GM15510 (cell line): ENCODE data around the gene USP28.

ENCODE experiments used
- POLR2A ChIP-seq: IDR thresholded peaks from 3 replicates; pipeline ENCODE4 v1.6.1; 2011; ENCODE audit warnings: borderline replicate concordance; ENCODE audit not compliant: insufficient read length; ENCODE audit errors: extremely low read depth

USP28 gene

DNA sequence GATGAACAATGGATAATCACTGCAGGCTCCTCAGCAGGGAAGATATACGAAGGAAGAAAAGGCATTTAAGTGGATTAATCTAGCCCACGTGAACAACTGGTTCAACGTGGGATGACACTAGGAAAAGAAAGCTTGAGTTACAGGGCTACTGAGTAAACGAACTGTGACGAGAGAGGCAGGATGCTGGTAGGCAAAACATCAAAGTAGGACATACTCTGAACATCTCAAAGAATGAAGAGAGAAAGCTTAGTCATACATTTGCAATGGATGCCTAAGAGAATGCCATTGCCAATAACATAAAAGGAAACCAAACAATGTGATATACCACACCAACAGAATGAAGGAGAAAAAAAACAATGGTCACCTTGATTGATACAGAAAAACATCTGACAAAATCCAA, 12.9 kb downstream of the USP28 start:
- TF ChIP-seq POLR2A: no peak

DNA sequence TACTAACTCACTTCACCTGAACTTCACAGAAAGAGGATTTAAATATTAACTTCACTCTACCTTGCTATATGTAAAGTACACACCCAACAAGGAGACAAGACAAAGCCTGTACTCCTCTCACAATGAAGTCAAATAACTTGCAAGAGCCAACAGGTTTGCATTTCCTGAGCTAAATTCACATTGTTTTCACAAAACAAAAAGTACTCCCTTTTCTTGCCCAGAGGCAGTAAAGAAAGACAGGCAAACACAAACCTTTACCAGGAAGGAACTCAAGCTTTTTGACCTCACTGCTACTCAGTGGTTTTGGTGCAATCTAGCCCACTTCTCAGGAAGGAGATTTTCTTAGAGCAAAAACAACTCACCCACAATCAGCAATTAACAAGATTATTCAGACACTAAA, 15.7 kb downstream of the USP28 start:
- no peak for TF ChIP-seq POLR2A

DNA sequence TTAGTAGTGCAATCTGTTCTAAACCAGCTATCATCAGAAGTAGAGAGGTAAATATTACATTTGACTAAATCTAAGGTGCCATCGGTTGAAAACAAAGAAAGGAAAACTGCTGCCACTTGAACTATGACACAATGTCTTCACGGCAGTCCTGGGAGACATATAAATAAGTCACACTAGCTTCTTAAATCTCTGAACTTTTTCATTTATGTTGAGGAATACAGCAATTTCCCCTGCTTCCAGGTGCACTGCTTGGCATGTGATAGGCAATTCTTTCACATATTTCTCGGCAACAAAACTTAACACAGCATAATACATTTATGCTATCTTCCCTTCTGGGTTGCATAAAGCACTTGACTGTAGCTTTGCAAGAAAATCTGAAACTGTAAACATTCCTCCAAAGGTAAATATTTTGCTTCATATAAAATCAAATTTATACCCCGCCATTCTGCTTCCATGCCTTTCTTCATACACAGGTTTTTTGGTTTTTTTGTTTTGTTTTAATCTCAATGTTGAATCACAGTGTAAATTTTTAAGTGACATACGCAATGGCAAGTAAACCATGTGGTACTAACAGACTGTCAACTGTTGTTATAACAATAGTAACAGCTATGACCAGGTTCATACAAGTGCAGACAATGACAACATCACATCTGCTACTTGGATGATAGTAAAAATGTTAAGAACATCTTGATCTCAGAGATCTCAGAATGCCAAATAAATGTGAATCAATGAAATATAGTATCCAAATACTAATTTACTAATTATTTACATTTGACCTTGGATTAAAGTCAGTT, 18.2 kb downstream of the USP28 start:
- no peak for TF ChIP-seq POLR2A

DNA sequence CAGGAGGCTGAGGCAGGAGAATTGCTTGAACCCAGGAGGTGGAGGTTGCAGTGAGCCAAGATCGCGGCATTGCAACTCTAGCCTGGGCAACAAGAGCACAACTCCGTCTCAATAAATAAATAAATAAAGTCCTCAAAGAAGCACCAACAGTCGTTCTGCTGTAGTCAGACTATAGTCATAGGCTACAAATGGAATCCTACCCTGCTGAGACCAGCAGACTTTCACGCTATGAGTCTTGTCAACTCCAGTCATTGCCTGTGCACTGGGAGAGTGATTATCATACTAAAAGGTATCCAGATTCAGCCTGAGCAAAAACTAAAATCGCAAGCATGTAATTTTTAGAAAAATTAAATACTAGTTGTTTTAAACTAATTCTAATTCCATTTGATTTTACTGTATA, 19.6 kb downstream of the USP28 start:
- TF ChIP-seq POLR2A: no peak

DNA sequence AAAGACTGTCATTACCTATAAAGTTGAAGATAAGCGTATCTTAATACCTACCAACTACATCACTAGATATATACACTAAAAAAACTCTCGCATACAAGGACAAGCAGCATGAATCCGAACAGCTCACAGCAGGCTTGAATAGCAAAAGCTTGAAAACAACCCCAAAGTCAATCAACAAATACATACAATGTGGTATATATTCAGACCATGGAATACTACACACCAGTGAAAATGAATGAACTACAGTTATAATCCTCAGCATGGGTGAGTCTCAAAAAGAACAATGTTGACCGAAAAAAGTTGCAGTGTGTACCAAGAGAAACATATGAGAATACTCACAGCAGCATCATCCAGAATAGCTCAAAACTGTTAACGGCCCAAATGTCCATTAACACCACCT, 25.2 kb downstream of the USP28 start:
- no peak for TF ChIP-seq POLR2A

DNA sequence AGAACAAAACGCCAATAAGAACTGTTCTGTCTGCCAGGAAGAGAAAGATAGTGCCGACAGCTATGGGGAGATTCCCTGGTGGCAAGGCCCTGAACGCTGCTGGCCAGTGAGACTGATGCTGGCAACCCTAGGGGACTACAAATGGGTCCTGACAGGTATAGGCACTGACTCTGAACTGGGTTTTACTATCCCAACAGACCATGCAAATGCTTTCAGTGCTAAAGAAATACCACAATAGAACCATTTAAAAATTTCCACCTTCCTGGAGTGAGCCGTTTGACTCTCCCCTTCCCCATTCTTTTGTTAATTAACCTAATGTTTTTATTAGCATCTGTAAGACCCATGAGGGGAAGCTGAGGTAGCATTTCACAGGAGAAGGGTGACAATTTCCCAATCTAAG, 25.7 kb downstream of the USP28 start:
- no peak for TF ChIP-seq POLR2A

DNA sequence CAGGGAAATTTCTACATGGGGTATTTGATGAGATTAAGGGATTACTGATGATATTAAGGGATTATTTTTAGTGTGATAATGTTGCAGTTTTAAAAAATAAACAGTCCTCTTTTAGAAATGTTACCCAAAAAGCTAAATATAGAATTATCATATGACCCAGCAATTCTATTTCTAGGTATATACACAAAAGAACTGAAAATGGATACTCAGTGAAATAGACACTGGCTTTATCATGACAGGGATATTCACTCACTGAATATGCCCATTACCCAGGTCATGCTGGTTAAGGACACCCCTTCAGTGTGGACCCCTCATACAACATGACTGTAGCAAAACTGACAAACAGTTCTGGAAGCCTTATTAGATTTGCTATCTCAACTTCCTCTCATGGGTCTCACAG, 27.8 kb downstream of the USP28 start:
- no peak for TF ChIP-seq POLR2A

DNA sequence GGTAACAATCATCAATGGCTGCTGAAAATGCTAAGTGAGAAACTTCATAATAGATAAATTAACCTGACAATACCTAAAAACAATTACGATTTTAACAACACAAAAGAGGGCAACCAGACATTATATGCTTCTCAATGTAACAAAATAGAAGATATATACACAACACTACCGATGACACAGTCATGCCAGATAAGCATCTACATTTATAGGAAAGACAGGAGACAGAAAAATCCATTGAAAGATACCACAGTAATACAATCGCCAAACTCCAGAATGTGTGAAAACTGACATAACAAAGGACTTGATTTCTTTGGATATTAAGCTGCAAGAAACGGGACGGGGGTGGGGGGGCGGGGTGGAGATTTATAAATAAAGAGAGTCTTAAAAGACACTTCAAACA, 28.3 kb downstream of the USP28 start:
- no peak for TF ChIP-seq POLR2A

DNA sequence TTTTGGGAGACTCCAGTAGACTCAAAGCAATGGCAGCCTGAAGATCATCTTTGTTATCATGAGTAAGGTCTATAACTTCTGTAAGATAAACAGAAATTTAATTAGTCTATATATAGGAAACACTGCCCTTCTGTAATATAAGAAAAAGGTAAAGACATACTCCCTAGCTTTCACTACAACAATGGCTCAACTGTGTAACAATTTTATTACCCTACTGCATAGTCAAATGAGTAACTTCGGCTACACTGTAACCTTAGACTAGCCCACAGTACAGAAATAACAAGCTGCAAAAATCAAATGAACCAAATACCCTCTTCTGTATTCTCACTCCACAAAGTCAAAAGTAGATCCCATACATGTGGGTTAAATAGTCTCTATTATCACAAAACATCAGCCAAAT, 33.7 kb downstream of the USP28 start:
- TF ChIP-seq POLR2A: no peak

DNA sequence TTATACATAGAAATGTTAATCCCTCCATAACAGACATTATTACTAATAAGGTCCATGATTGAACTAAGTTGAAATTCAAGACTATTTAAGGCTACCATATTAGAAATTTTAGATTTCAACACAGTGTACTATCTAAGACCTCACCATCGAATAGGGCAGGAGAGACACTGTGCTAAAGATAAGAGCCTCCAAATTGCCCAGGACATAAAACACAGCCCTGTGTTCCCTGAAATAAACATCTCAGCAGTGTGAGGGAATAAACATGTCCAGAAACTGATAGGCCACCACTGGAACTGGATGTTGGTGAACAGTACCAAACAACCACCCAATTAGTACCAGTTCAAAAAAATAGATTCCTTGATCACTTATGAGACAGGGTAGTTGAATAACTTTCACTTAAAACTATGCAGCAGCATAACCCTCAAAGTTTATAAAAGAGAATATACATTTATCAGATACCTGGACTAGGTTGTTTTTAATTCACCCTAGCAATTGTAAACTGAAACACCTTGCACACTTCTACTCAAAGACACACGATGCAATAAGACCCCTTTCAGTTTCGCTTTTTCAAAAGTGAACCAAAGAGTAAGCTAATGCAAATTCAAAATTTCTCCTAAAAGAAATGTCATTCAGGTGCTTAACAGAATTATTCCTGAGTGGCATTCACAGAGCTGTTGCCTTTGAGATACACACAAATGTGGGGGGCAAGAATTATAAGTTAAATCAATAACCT, 34.3 kb downstream of the USP28 start:
- TF ChIP-seq POLR2A: no peak

DNA sequence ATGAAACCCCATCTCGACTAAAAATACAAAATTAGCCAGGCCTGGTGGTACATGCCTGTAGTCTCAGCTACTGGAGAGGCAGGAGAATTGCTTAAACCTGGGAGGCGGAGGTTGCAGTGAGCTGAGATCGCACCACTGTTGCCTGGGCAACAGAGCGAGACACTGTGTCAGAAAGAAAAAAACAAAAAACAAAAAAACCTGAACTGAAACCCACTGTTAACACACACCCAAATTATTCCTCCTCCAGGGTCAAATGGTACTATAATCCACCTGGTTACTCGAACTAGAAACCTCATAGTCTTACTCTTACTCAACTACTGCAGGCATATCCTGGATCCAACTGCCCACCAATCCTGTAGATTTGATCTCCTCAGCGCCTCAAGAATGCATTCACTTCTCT, 35.5 kb downstream of the USP28 start:
- no peak for TF ChIP-seq POLR2A

DNA sequence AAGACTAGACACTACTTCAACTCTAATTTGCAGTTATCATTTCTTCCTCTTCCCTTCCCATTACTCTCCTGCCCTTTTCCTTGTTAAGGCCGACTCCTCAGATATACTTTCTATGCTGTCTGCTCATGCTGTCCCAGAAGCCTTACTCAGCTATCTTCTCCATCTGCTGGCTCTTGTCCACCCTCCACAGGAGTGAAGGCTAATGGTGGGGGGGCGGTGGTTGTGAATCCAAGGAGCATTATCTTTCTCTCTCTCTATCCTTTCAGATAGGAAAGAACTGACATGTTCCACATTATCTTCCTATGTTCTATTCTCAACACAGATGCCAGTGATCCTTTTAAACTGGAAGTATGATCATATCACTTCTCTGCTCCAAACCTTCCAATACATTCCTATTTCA, 37.4 kb downstream of the USP28 start:
- TF ChIP-seq POLR2A: no peak

DNA sequence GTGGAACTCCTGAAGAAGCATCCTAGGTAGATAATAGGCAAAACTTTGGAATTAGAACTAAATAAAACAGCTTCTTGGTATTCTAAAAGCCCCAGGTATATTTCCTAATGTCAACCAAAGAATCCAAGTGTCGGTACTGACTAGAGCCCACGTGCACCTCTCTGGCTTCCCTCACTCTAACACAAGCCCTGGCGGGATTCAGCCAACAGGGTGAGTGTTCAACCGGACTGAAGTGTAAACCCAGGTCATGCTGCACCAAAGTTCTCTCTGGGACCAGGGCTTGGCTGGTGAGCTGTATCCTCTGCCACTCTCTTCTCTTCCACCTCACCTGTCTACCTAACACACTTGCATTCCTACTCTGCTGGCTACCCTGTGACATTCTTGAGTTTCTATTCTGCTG, 40.1 kb downstream of the USP28 start:
- TF ChIP-seq POLR2A: no peak

DNA sequence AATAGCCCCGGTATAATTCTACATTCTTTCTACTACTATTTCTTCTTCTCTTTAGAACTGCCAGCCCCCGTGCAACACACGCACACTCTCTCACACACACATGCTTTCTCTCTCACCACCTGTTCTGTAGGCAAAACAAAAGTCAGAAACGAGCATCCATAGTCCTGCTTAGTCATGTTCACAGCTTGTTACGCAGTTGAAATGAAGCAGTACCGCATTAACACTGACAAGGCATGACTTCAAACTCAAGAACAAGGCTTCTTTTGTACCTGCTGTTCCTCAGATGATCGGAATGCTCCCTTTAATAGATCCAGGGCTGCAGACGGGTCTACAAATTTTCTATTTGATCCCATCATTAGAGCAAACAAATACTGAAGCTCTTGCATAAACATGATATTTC, 42.2 kb downstream of the USP28 start:
- no peak for TF ChIP-seq POLR2A

DNA sequence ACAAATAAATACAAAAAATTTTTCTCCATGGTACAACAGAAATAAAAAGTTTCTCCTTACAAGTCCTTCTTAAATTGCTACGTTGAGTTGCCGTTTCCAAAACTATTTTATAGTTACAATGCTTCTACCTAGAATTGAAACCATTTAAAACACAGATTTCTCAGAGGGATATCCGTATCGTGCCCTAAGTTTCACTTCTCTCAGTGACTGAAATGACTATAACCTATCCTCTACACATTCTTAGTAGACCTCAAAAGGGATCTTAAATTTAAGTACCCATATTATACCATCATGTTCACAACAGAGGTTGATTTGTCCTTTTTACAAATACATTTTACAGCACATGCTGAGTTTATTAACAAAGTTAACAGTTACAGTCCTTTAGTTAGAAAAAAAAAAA, 44.1 kb downstream of the USP28 start:
- TF ChIP-seq POLR2A: no peak

DNA sequence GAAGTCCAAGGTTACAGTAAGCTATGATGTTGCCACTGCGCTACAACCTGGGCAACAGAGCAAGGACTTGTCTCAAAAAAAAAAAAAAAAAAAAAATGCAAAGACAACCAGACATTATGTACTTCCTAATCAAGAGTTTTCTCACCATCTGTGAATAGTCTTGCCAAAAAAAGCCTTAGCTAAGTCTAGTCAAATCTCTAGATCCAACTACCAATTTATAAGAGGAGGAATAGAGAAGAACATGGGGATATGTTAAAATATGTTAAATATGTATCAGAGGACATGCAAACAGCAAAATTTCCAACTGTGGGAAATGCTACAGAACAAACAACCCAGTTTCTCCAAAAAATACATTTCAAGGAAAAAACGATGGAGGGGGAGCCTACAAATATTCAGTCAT, 45.6 kb downstream of the USP28 start:
- TF ChIP-seq POLR2A: no peak
